GM19463 (cell line): ENCODE results near the gene RAB40C.

Source experiments
- ATAC-seq: cut with Tn5 transposase; IDR thresholded peaks from one replicate; pipeline ENCODE4 v1.9.1; 2021; ENCODE audit warnings: mild to moderate bottlenecking, moderate library complexity; ENCODE audit not compliant: unreplicated experiment

RAB40C gene

GRCh38 chr16:610513-611381, 20.9 kb downstream of the RAB40C start:
- ATAC-seq = no peak

- ATAC-seq = no peak
These were observed 25.3 kb downstream of the RAB40C start for GRCh38 chr16:615122-615521.

- no peak for ATAC-seq
These were observed 27.1 kb downstream of the RAB40C start for GRCh38 chr16:616733-617586.

- ATAC-seq = no peak
These were observed 28.0 kb downstream of the RAB40C start for GRCh38 chr16:617855-618254.

DNA sequence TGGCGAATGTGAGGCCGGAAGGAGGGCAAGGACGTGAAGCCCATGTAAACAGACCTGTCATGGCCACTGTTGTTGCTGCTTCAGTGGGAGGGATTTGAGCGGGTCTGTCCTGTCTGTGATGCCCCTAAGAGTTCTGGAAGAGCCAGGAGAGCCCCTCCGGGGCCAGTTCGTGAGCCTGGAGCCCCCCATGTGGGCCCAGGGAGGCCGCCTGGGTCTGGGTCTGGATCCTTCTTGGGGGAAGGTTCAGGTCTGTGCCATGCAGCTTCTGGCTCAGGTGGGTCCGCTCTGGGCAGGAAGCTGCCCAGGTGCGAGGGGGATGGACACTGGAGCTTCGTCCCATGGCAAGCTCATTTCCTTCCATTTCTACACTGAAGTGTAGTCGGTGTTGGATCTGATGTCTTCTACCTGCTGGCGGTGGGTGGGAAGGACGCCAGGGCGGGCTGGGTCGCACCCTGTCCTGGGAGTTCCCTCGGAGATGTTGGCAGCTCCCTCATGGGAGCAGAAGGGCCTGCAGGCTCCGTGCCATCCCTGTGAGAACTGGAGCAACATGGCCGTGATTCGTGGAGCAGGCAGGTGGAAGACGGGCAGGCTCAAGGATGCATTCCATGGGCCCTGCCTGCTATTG, 29.7 kb downstream of the RAB40C start:
- no peak for ATAC-seq

DNA sequence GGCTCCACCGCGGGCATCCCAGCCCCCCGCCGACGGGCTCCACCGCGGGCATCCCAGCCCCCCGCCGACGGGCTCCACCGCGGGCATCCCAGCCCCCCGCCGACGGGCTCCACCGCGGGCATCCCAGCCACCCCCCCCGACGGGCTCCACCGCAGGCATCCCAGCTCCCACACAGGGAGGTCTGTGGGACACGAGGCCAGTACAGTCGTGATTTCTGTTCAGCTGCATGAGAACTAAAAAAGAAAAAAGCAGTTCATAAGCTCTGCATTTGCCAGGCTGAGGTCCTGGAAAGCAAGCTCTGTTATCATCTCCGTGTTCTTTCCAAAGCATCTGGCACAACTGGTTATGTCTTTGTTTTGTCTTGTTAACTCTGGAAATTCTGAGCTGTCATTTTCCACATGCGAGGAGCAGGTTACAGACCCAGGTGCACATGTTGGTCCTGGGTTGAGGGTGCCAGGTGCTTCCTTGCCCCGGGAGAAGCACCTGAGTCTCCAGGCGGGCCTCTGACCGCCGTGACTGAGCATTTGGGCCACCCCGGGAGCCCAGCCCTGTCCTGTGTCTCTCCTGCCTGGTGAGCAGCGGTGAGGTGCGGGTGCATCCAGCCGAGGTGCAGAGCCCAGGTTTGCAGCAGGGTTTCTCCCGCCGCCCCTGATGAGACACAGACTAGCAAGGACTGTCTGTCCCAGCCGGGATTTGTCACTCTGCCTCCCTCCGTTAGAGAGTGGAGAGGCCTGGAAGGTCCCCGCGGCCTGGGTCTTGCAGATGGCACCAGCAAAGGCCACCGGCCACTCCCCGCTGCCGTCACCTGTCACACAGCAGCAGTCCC, 31.0 kb downstream of the RAB40C start:
- ATAC-seq = no peak

DNA sequence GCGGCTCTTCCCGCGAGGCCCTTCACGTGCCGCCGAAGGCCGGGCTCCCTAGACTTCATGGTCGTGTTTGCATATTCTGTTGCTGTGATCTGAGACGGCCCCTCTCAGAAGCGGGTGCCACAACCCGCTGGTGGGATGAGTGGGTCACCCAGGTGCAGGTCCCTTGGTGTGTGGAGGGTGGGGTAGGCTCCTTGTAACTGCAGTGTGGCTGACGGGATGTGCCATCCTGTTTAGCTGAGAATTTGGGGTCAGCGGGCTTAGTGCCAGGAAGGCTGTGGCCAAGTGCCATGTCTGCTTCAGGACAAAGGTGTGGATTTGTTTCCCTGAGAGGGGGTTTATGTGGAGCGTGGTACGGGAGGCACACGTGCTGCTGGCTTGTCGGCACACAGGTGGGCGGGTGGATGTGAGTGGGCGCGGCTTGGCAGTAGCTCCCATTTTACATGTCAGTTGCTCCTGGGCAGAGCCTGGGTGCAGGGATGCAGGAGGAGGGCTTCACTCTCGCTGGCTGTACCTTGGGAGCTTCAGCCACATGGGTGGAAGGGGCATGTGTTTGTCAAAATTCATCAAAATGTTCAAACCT, 31.8 kb downstream of the RAB40C start:
- no peak for ATAC-seq

DNA sequence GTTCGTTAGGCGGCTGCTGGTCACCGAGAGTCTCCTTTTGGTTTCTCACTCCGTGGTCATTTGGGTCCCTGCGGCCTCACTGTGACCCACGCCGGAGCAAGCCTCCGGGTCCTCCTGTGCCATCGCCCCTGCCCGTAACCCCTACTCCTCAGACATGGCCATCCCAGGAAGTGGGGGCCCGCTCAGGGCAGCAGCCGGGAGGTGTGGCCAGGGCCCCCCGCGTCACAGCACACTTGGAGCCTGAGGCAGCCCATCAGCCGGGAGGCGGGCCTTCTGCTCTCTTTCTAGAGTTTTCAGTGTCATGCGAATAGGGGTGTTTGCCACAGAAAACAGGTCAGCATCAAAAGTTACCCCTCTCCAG, 33.0 kb downstream of the RAB40C start:
- ATAC-seq = no peak

DNA sequence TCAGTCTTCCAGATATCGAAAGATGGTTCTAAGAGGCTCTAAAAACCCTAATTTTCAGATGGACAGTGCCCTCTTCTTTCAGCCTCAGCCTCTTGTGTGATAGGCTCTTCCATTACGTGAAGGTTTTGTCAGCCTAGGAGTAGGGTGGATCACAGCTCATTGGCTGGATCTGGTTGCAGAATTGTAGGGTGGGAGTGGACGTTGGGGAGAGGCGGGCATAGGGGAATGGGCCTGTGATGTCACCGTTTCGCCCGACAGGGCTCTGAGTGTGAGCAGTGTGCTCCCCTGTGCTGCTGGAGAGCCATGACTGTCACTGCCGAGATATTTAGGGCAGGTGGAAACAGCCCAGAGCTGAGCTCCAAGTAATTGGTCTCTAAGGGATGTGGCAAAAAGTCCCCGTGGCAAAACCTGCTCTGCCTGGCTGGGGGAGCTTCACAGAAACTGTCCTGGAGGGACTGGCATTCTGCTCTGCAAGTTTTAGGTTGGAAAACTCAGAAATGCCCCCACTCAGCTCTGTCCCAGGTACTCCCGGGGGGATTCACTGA, 34.7 kb downstream of the RAB40C start:
- ATAC-seq = no peak

GRCh38 chr16:625117-625976, 35.5 kb downstream of the RAB40C start:
- ATAC-seq = no peak

- ATAC-seq = no peak
These were observed 36.3 kb downstream of the RAB40C start for GRCh38 chr16:625977-626765.

DNA sequence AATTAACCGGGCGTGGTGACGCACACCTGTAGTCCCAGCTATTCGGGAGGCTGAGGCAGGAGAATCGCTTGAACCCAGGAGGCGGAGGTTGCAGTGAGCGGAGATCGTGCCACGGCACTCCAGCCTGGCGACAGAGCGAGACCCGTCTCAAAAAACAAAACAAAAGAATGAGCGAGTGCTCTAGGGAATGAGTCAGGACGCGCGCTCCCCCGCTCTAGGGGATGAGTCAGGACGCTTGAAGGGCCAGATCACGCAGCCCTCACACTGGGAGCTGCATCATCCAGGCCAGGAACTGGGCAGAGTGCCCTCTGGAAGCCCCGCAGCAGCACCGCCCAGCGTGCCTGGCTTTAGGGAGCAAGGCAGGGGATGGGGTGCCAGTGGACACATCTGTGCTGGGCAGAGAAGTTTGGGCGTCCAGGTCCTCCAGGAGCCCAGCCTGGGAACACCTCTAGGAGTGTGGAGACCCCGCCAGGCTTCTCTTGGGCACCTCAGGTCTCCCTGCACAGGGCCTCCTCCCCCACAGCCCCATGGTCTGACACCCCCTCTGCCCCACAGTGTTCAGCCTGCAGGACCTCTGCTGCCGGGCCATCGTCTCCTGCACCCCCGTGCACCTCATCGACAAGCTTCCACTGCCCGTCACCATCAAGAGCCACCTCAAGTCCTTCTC, 37.1 kb downstream of the RAB40C start:
- ATAC-seq = no peak

DNA sequence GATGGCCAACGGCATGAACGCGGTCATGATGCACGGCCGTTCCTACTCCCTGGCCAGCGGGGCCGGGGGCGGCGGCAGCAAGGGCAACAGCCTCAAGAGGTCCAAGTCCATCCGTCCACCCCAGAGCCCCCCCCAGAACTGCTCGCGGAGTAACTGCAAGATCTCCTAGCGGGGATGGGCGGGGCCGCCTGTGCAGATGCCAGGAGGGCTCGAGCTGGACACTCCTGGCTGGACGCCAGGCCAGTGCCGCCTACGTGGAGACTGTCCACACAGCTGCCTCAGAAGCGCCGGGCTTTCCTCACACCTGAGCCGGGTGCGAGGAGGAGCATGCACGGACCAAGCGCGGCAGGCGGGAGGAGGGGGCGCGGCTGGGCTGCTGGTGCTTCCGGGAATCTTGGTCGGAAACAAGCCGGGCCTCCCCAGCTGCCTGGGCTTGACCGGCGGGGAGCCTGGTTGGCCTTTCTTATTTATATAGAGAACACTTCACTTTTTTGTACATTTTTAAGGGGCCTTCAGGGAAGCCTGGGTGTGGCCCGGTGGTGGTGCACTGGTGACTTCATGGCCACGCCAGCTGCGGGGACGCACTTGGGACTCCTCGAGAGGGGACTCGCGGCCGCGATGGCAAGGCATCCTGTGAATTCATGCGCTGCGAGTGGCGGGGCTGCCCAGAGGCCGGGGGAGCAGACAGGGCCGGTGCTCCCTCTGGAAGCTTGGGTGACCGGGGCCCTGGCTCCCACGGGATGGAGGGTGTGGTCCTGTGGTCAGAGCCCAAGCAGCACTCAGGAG, 37.8 kb downstream of the RAB40C start:
- ATAC-seq = no peak

DNA sequence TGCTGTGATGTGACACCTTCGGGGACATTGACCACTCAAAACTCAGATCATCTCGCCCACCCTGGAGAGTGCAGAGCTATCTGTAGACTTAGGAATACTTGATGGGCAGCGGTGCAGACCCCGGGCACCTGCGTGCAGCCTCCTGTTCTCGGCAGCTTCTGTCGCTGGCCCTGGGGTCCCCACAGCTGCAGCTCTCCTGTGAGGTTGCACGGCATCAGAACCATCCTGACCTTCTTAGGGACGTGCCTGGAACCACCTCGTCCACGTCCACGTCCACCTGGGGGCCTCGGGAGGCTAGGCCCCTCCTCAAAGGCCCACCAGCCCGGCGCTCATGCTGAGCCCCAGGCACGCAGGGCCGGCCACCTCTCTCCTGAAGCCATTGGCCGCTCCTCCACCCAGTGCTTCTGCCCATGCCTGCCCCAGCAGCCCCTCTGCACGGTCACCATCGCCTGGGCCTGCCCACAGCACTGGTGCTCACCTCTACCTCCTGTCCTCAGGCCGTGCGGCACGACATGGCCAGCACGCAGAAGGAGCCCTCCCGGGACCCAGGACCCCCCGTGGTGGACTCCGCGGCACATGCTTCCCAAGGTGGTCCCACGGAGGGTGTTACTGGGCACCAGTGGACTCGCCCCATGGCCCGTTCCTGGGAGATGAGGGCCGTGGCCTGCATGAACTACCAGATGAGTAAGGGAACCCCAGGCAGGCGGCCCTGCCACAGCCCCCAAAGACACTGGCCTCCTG, 38.6 kb downstream of the RAB40C start:
- ATAC-seq = no peak

DNA sequence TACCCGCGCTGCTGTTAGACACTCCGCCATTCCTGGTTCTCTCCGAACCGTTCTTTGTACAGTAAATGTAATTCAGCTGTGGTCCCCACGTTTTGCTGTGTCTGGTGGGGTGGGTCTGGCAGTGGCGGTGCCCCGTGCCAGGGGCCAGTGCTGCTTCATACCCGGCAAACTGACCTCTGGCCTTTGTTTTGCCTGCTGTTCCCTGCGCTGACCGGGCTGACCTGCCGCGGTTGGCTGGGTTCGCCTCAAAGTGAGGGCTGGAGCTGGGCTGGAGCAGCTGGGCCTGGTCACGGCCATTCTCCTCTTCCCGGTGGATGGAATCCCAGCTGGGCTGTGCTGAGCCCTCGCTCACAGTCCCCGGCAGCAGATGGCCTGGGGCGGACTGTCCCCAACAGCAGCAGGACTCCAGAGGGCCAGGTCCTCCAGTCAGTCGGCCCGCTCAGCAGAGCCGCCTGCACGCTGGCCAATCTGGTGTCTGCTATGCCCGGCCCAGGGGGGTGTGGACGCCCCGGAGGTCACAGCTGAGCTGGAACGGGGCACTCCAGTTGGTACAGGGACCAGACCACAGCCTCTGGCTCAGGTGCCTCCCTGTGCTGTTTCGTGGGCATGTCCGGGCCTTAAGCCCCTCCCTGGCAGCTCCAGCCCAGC, 39.4 kb downstream of the RAB40C start:
- ATAC-seq = no peak

DNA sequence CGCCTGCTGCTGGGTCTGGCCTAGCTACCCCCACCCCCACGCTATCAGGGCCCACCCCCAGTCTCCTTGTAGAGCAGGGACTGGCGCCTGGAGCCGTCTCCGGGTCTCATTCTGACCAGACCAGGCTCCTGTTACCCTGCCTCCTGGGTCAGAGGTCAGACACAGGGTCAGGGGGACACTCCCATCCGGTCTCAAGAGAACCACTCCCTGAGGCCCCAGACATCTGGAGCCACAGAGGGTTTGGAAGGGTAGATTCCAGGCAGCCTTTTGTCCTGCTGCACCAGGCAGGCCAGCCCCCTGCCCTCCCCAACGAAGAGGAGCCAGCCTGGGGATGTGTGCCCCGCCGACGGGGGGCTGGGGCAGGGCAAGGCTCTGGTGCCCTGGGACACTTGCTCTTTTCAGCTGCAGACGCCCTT, 40.0 kb downstream of the RAB40C start:
- no peak for ATAC-seq
